K562 (cell line): Measurements from ENCODE around the gene F2. TPM values are rescaled to one million over a fixed set of nuclear protein-coding genes. Genes with fewer than 3 reads are reported as not detected.

ENCODE experiments used
- CBX1 ChIP-seq: sonication (generic); IDR thresholded peaks from 2 replicates; pipeline ENCODE4 v1.6.1; 2016; ENCODE audit warnings: antibody characterized with exemption, low read depth, mild to moderate bottlenecking
- CREBBP ChIP-seq: IDR thresholded peaks from one replicate; pipeline ENCODE4 v1.6.1; 2012; ENCODE audit warnings: low read depth, mild to moderate bottlenecking, control low read depth, inconsistent platforms, low read length
- HDAC1 ChIP-seq, 2 experiments: fragments of 450-650 bp; IDR thresholded peaks; 2 replicates each; pipeline ENCODE4 v1.6.1; 2016 to 2017; ENCODE audit warnings: inconsistent platforms in 1 of 2, mild to moderate bottlenecking in 1 of 2, moderate library complexity in 1 of 2
- JUND ChIP-seq, 2 experiments: IDR thresholded peaks; 2 replicates in 1 of 2; 3 replicates in 1 of 2; pipeline ENCODE4 v1.6.1; 2011; ENCODE audit warnings: borderline replicate concordance in 2 of 2, low read depth in 2 of 2, low read length in 2 of 2, improper control_type of control experiment in 1 of 2, missing biosample characterization in 1 of 2, missing genetic modification characterization in 1 of 2, missing genetic modification reagents in 1 of 2
- NFXL1 ChIP-seq: fragments of 450-650 bp; formaldehyde crosslinking; IDR thresholded peaks from 2 replicates; pipeline ENCODE4 v1.4.0; 2021; ENCODE audit warnings: mild to moderate bottlenecking
- PYGO2 ChIP-seq: fragments of 450-650 bp; IDR thresholded peaks from 2 replicates; pipeline ENCODE4 v1.6.1; 2016; ENCODE audit warnings: mild to moderate bottlenecking, missing genetic modification characterization, moderate library complexity, missing compliant biosample characterization
- SAP30 ChIP-seq: fragments of 200-600 bp; sonication (generic); IDR thresholded peaks from 2 replicates; pipeline ENCODE4 v1.6.1; 2012; ENCODE audit warnings: borderline replicate concordance, low read depth, mild to moderate bottlenecking, moderate library complexity, low read length, control low read depth, inconsistent platforms; ENCODE audit not compliant: insufficient read depth, poor library complexity, severe bottlenecking
- SMARCC2 ChIP-seq: fragments of 450-650 bp; IDR thresholded peaks from 2 replicates; pipeline ENCODE4 v1.6.1; 2017; ENCODE audit warnings: antibody characterized with exemption, moderate library complexity, mild to moderate bottlenecking, low read depth
- TCF7L2 ChIP-seq: fragments of 150-350 bp; IDR thresholded peaks from 2 replicates; pipeline ENCODE4 v1.6.1; 2016; ENCODE audit warnings: low read depth, mild to moderate bottlenecking, low read length, moderate library complexity
- polyA plus RNA-seq, 8 experiments: library from polyadenylated mRNA; depleted of rRNA in 4 of 8; stranded (reverse) in 5 of 8; unstranded in 3 of 8; fragments of >200 nt; fragmentation: Nextera tagmentation in 2 of 8; fragmentation: Illumina TruSeq in 1 of 8; extraction: Ambion mirVana in 2 of 8; extraction: Trizol in 1 of 8; gene quantifications; 2 replicates each; pipeline versions ENCODE4 v1.2.1 to v1.2.3, GENCODE V29; 2011 to 2014; ENCODE audit warnings: inconsistent platforms in 1 of 8, missing spikeins in 1 of 8
- total RNA-seq, 7 experiments: library from RNA; depleted of rRNA in 6 of 7; stranded (reverse); fragments of >200 nt in 6 of 7; fragmentation: Illumina TruSeq in 2 of 7; extraction: Trizol in 2 of 7; gene quantifications; 2 replicates each; pipeline versions ENCODE4 v1.2.1 to v1.2.3, GENCODE V29; 2011 to 2021; ENCODE audit warnings: low replicate concordance in 1 of 7
- TF ChIP-seq, protein P1 (sequence below), 2 experiments: fragments of 450-650 bp; formaldehyde crosslinking in 1 of 2; IDR thresholded peaks; 2 replicates each; pipeline versions ENCODE4 v1.4.0 to v1.6.1; 2014 to 2020; ENCODE audit warnings: mild to moderate bottlenecking in 2 of 2, borderline replicate concordance in 1 of 2, low read depth in 1 of 2
- TF ChIP-seq, protein P2 (sequence below): fragments of 250-450 bp; sonication (Bioruptor Pico); IDR thresholded peaks from 2 replicates; pipeline ENCODE4 v1.5.0; 2020; ENCODE audit warnings: mild to moderate bottlenecking
- TF ChIP-seq, protein P3 (sequence below): fragments of 450-650 bp; formaldehyde crosslinking; IDR thresholded peaks from 2 replicates; pipeline ENCODE4 v1.4.0; 2020; ENCODE audit warnings: mild to moderate bottlenecking, moderate library complexity

F2 gene
- total and polyA plus RNA-seq, 9 of the 15 experiments (the other 6 are each of a cell fraction or from before 2014, with no cell fraction given): 0.16 TPM; not detected in 8

DNA sequence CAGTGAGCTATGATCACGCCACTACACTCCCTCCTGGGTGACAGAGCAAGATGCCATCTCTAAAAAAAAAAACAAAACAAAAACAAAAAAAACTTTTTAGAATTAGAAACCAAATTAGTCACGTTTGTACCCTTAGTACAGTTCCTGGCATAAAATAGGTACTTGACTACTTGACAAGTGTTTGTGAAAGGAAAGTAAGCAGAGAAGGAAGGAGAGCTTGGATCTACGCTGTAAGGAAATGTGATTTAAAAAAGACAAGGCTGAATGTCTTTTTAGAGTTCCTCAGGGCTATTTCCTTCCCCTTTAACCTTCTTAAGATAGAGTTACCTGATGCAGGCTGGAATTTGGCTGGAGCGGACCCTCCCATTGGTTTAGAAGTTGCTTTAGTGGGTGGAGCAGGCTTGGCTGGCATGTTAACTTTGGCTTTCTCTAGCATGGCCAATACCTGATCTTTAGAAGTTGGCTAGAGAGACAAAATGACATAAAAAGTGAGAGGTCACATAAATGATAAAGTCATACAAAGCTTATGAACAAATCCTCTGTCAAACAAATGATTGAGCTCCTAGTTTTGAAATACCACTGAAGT, 50.7 kb downstream of the F2 start (continued):
- TF ChIP-seq, protein P1, sequence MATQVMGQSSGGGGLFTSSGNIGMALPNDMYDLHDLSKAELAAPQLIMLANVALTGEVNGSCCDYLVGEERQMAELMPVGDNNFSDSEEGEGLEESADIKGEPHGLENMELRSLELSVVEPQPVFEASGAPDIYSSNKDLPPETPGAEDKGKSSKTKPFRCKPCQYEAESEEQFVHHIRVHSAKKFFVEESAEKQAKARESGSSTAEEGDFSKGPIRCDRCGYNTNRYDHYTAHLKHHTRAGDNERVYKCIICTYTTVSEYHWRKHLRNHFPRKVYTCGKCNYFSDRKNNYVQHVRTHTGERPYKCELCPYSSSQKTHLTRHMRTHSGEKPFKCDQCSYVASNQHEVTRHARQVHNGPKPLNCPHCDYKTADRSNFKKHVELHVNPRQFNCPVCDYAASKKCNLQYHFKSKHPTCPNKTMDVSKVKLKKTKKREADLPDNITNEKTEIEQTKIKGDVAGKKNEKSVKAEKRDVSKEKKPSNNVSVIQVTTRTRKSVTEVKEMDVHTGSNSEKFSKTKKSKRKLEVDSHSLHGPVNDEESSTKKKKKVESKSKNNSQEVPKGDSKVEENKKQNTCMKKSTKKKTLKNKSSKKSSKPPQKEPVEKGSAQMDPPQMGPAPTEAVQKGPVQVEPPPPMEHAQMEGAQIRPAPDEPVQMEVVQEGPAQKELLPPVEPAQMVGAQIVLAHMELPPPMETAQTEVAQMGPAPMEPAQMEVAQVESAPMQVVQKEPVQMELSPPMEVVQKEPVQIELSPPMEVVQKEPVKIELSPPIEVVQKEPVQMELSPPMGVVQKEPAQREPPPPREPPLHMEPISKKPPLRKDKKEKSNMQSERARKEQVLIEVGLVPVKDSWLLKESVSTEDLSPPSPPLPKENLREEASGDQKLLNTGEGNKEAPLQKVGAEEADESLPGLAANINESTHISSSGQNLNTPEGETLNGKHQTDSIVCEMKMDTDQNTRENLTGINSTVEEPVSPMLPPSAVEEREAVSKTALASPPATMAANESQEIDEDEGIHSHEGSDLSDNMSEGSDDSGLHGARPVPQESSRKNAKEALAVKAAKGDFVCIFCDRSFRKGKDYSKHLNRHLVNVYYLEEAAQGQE (IDR thresholded peaks at IDR 0.05; ENCODE audit: borderline replicate concordance): no peak
- TF ChIP-seq, protein P1 (CRISPR knock-in tag; IDR thresholded peaks at IDR 0.05; ENCODE audit: low read depth): no peak
- TF ChIP-seq TCF7L2 (no peak), SAP30 (no peak), NFXL1 (CRISPR knock-in tag) (no peak), CREBBP (no peak), PYGO2 (tag) (no peak), CBX1 (no peak), HDAC1 (IDR thresholded peaks at IDR 0.05) (no peak), JUND (IDR thresholded peaks at IDR 0.05; ENCODE audit: borderline replicate concordance, low read depth, low read length) (no peak), JUND (tag; IDR thresholded peaks at IDR 0.05; ENCODE audit: borderline replicate concordance, low read depth, low read length) (no peak), SMARCC2 (no peak)
- TF ChIP-seq, protein P2, sequence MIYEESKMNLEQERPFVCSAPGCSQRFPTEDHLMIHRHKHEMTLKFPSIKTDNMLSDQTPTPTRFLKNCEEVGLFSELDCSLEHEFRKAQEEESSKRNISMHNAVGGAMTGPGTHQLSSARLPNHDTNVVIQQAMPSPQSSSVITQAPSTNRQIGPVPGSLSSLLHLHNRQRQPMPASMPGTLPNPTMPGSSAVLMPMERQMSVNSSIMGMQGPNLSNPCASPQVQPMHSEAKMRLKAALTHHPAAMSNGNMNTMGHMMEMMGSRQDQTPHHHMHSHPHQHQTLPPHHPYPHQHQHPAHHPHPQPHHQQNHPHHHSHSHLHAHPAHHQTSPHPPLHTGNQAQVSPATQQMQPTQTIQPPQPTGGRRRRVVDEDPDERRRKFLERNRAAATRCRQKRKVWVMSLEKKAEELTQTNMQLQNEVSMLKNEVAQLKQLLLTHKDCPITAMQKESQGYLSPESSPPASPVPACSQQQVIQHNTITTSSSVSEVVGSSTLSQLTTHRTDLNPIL (CRISPR knock-in tag): no peak
- TF ChIP-seq, protein P3, sequence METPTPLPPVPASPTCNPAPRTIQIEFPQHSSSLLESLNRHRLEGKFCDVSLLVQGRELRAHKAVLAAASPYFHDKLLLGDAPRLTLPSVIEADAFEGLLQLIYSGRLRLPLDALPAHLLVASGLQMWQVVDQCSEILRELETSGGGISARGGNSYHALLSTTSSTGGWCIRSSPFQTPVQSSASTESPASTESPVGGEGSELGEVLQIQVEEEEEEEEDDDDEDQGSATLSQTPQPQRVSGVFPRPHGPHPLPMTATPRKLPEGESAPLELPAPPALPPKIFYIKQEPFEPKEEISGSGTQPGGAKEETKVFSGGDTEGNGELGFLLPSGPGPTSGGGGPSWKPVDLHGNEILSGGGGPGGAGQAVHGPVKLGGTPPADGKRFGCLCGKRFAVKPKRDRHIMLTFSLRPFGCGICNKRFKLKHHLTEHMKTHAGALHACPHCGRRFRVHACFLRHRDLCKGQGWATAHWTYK (CRISPR knock-in tag): no peak
